H9 (cell line): ENCODE measurements around the gene RBMS3. TPM values are rescaled to one million over a fixed set of nuclear protein-coding genes. Genes with fewer than 3 reads are reported as not detected.

Experiments
- DNase-seq: peaks from one replicate; pipeline ENCODE4 v3.0.0-alpha.2; 2017
- H2AFZ ChIP-seq: one replicate; pipeline ENCODE4 v1.6.1; 2013; ENCODE audit warnings: mild to moderate bottlenecking, low read length, control low read depth, moderate library complexity
- H2AK5ac ChIP-seq: 2 replicates; pipeline ENCODE4 v1.6.1; 2013; ENCODE audit warnings: low read length, control low read depth, mixed read lengths; ENCODE audit not compliant: insufficient read length
- H2BK120ac ChIP-seq: one replicate; pipeline ENCODE4 v1.6.1; 2013; ENCODE audit warnings: low read depth, mild to moderate bottlenecking, low read length, control low read depth, inconsistent platforms; ENCODE audit not compliant: poor library complexity, severe bottlenecking
- H2BK12ac ChIP-seq: 2 replicates; pipeline ENCODE4 v1.6.1; 2013; ENCODE audit warnings: low read length, control low read depth, mixed read lengths, low read depth; ENCODE audit not compliant: insufficient read length
- H2BK15ac ChIP-seq: 2 replicates; pipeline ENCODE4 v1.6.1; 2013; ENCODE audit warnings: low read depth, low read length, control low read depth
- H2BK20ac ChIP-seq: one replicate; pipeline ENCODE4 v1.6.1; 2013; ENCODE audit warnings: low read depth, mild to moderate bottlenecking, low read length, control low read depth, inconsistent platforms; ENCODE audit not compliant: poor library complexity, severe bottlenecking
- H2BK5ac ChIP-seq: 2 replicates; pipeline ENCODE4 v1.6.1; 2013; ENCODE audit warnings: low read length, control low read depth, mixed read lengths; ENCODE audit not compliant: insufficient read length
- H3K14ac ChIP-seq: 2 replicates; pipeline ENCODE4 v1.6.1; 2013; ENCODE audit warnings: low read length, control low read depth; ENCODE audit not compliant: insufficient read depth
- H3K18ac ChIP-seq: 2 replicates; pipeline ENCODE4 v1.6.1; 2013; ENCODE audit warnings: low read depth, mild to moderate bottlenecking, mixed read lengths, low read length, control low read depth; ENCODE audit not compliant: insufficient read length
- H3K23ac ChIP-seq: 2 replicates; pipeline ENCODE4 v1.6.1; 2013; ENCODE audit warnings: low read length, control low read depth, mixed read lengths, low read depth; ENCODE audit not compliant: insufficient read length
- H3K23me2 ChIP-seq: 2 replicates; pipeline ENCODE4 v1.6.1; 2013; ENCODE audit warnings: low read depth, mild to moderate bottlenecking, mixed read lengths, low read length, control low read depth; ENCODE audit not compliant: insufficient read length, poor library complexity, severe bottlenecking
- H3K27ac ChIP-seq: 2 replicates; pipeline ENCODE4 v1.5.1; 2013; ENCODE audit warnings: low read length, control low read depth, mixed read lengths, low read depth; ENCODE audit not compliant: insufficient read length
- H3K27me3 ChIP-seq: 2 replicates; pipeline ENCODE4 v1.6.1; 2013; ENCODE audit warnings: low read length, control low read depth, inconsistent platforms; ENCODE audit not compliant: insufficient read depth
- H3K4ac ChIP-seq: 2 replicates; pipeline ENCODE4 v1.6.1; 2013; ENCODE audit warnings: low read depth, mild to moderate bottlenecking, control low read depth, inconsistent platforms, low read length, moderate library complexity
- H3K4me1 ChIP-seq: 2 replicates; pipeline ENCODE4 v1.6.1; 2013; ENCODE audit warnings: low read length, control low read depth, inconsistent platforms; ENCODE audit not compliant: insufficient read depth
- H3K4me2 ChIP-seq: 2 replicates; pipeline ENCODE4 v1.6.1; 2013; ENCODE audit warnings: low read length, control low read depth, mixed read lengths; ENCODE audit not compliant: insufficient read length, insufficient read depth
- H3K56ac ChIP-seq: 2 replicates; pipeline ENCODE4 v1.6.1; 2013; ENCODE audit warnings: low read depth, mild to moderate bottlenecking, mixed read lengths, low read length, control low read depth; ENCODE audit not compliant: insufficient read length
- H3K79me1 ChIP-seq: 2 replicates; pipeline ENCODE4 v1.6.1; 2013; ENCODE audit warnings: low read depth, mild to moderate bottlenecking, moderate library complexity, low read length, control low read depth, inconsistent platforms; ENCODE audit not compliant: insufficient read depth, poor library complexity, severe bottlenecking
- H3K79me2 ChIP-seq: 2 replicates; pipeline ENCODE4 v1.6.1; 2013; ENCODE audit warnings: low read length, control low read depth, inconsistent platforms; ENCODE audit not compliant: insufficient read depth
- H3K9ac ChIP-seq: 2 replicates; pipeline ENCODE4 v1.6.1; 2013; ENCODE audit warnings: low read length, control low read depth, mixed read lengths; ENCODE audit not compliant: insufficient read length; ENCODE audit errors: extremely low read depth
- H3K9me3 ChIP-seq: one replicate; pipeline ENCODE4 v1.6.1; 2013; ENCODE audit warnings: low read depth, low read length, inconsistent platforms; ENCODE audit not compliant: control insufficient read depth
- H3T11ph ChIP-seq: one replicate; pipeline ENCODE4 v1.6.1; 2013; ENCODE audit warnings: mild to moderate bottlenecking, low read length, control low read depth, inconsistent platforms
- H4K20me1 ChIP-seq: one replicate; pipeline ENCODE4 v1.6.1; 2013; ENCODE audit not compliant: control insufficient read depth, insufficient read length, insufficient read depth
- H4K5ac ChIP-seq: 2 replicates; pipeline ENCODE4 v1.6.1; 2013; ENCODE audit warnings: low read depth, mild to moderate bottlenecking, mixed read lengths, low read length, control low read depth; ENCODE audit not compliant: insufficient read length
- H4K8ac ChIP-seq: replicated peaks from 2 replicates; pipeline ENCODE4 v1.6.1; 2013; ENCODE audit warnings: low read length, control low read depth, mixed read lengths, low read depth; ENCODE audit not compliant: insufficient read length
- H4K91ac ChIP-seq: 2 replicates; pipeline ENCODE4 v1.6.1; 2013; ENCODE audit warnings: low read depth, mild to moderate bottlenecking, moderate library complexity, mixed read lengths, low read length, control low read depth; ENCODE audit not compliant: insufficient read length
- H3K27ac Mint-ChIP-seq, 3 experiments: 2 replicates in 2 of 3; 3 replicates in 1 of 3; pipeline ENCODE4 v1.8.0; 2020 to 2021; ENCODE audit warnings: mixed read lengths in 3 of 3, mild to moderate bottlenecking in 1 of 3, moderate library complexity in 1 of 3
- H3K27me3 Mint-ChIP-seq: 2 replicates; pipeline ENCODE4 v1.8.0; 2021; ENCODE audit warnings: low read depth, mild to moderate bottlenecking, moderate library complexity, mixed read lengths
- H3K36me3 Mint-ChIP-seq, 3 experiments: 2 replicates in 2 of 3; 3 replicates in 1 of 3; pipeline ENCODE4 v1.8.0; 2020 to 2021; ENCODE audit warnings: low read depth in 3 of 3, mixed read lengths in 3 of 3; ENCODE audit not compliant: insufficient read depth in 1 of 3
- H3K4me1 Mint-ChIP-seq, 2 experiments: 2 replicates each; pipeline ENCODE4 v1.8.0; 2020; ENCODE audit warnings: mixed read lengths in 2 of 2
- H3K4me3 Mint-ChIP-seq, 2 experiments: 2 replicates in 1 of 2; 3 replicates in 1 of 2; pipeline ENCODE4 v1.8.0; 2020 to 2021; ENCODE audit warnings: mild to moderate bottlenecking in 2 of 2, mixed read lengths in 2 of 2, moderate library complexity in 1 of 2
- H3K9me3 Mint-ChIP-seq, 2 experiments: 2 replicates in 1 of 2; 3 replicates in 1 of 2; pipeline ENCODE4 v1.8.0; 2020; ENCODE audit warnings: mild to moderate bottlenecking in 2 of 2, mixed read lengths in 2 of 2, moderate library complexity in 1 of 2
- WGBS: extraction: QIAGEN DNeasy Blood & Tissue Kit; methylation state at CpG from one replicate; pipeline ENCODE4 v1.1.7; 2013; ENCODE audit warnings: missing lambda C conversion rate, low lambda C conversion rate, mixed read lengths; ENCODE audit not compliant: insufficient read length; ENCODE audit errors: extremely low coverage; 5-methylcytosine and 5-hydroxymethylcytosine counted together
- total RNA-seq: library from RNA; stranded (reverse); gene quantifications from 2 replicates; pipeline ENCODE4 v1.2.1, GENCODE V29; 2021
- TF ChIP-seq, protein P1 (sequence below): fragments of 200-600 bp; sonication (generic); conservative IDR thresholded peaks from 3 replicates; pipeline ENCODE4 v1.8.0; 2021; ENCODE audit warnings: antibody characterized with exemption, mild to moderate bottlenecking

The RBMS3 gene
- total RNA-seq, 1 experiment from 2014 or later: 8.1 TPM

- H2BK12ac ChIP-seq: no peak overlapping the region
- no peak overlapping the region for H3K23ac ChIP-seq
- no peaks in the 10 kb centered on the region for H3K79me2 ChIP-seq
- no peak overlapping the region for H3K14ac ChIP-seq
- no peak overlapping the region for H4K8ac ChIP-seq
- no peak overlapping the region for H3K4ac ChIP-seq
- H3T11ph ChIP-seq: no peak overlapping the region
- H3K9me3 ChIP-seq: no peaks in the 10 kb centered on the region
- H3K9ac ChIP-seq: no peak overlapping the region
- H3K36me3 Mint-ChIP-seq: 0 out of 7 replicates have a peak, but pooled peaks cover 0 to 1% (median 0%) of the 10 kb centered on the region in 3 experiments
- H3K56ac ChIP-seq: no peak overlapping the region
- H3K4me2 ChIP-seq: no peak overlapping the region
- H3K79me1 ChIP-seq: no peaks in the 10 kb centered on the region
- H3K27ac ChIP-seq: no peak overlapping the region
- no peak overlapping the region for H4K5ac ChIP-seq
- H3K27me3 ChIP-seq: no peaks in the 10 kb centered on the region
- no peak overlapping the region for H2BK5ac ChIP-seq
- H3K4me1 ChIP-seq: no peaks in the 10 kb centered on the region
- no peaks in the 10 kb centered on the region; a peak in 2 of 5 replicates for H3K9me3 Mint-ChIP-seq
- no peak overlapping the region for H2BK15ac ChIP-seq
- H2BK20ac ChIP-seq: no peak overlapping the region
- H2BK120ac ChIP-seq: no peak overlapping the region
- no peak overlapping the region for H3K4me3 Mint-ChIP-seq
- TF ChIP-seq, protein P1, sequence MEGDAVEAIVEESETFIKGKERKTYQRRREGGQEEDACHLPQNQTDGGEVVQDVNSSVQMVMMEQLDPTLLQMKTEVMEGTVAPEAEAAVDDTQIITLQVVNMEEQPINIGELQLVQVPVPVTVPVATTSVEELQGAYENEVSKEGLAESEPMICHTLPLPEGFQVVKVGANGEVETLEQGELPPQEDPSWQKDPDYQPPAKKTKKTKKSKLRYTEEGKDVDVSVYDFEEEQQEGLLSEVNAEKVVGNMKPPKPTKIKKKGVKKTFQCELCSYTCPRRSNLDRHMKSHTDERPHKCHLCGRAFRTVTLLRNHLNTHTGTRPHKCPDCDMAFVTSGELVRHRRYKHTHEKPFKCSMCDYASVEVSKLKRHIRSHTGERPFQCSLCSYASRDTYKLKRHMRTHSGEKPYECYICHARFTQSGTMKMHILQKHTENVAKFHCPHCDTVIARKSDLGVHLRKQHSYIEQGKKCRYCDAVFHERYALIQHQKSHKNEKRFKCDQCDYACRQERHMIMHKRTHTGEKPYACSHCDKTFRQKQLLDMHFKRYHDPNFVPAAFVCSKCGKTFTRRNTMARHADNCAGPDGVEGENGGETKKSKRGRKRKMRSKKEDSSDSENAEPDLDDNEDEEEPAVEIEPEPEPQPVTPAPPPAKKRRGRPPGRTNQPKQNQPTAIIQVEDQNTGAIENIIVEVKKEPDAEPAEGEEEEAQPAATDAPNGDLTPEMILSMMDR: no peak
- H2AK5ac ChIP-seq: no peak overlapping the region
- no peaks in the 10 kb centered on the region for H4K20me1 ChIP-seq
- no peak overlapping the region for H4K91ac ChIP-seq
- no peak overlapping the region for H2AFZ ChIP-seq
- no peak overlapping the region for H3K27ac Mint-ChIP-seq
- H3K18ac ChIP-seq: no peak overlapping the region
- no peaks in the 10 kb centered on the region for H3K27me3 Mint-ChIP-seq
- H3K4me1 Mint-ChIP-seq: no peaks in the 10 kb centered on the region
- no peak for DNase-seq
- WGBS: no CpG with 5 or more reads among the region's 1 CpG
- H3K23me2 ChIP-seq: no peaks in the 10 kb centered on the region
These were observed 753.5 kb downstream of the RBMS3 start for GRCh38 chr3:30034246-30034991.
